DOHH2 (cell line): ENCODE measurements around the gene MRPL46.

Source experiments
- CTCF ChIP-seq: fragments of 200-600 bp; sonication (generic); IDR thresholded peaks from one replicate; pipeline ENCODE4 v1.5.1; 2014; ENCODE audit warnings: antibody characterized with exemption, mild to moderate bottlenecking, low read depth, low read length; ENCODE audit not compliant: poor library complexity, severe bottlenecking
- EZH2phosphoT487 ChIP-seq: fragments of 200-600 bp; sonication (generic); IDR thresholded peaks from 2 replicates; pipeline ENCODE4 v1.6.1; 2017; ENCODE audit warnings: borderline replicate concordance, mild to moderate bottlenecking, antibody characterized with exemption, low read length, moderate library complexity, mixed read lengths

- TF ChIP-seq EZH2phosphoT487 (no peak), CTCF (no peak)
Observed at GRCh38 chr15:88509321-88509720, 42.1 kb upstream of the MRPL46 start.
